PFSK-1 (cell line): Measurements from ENCODE around the gene HLCS.

ENCODE experiments used
- POLR2AphosphoS5 ChIP-seq: IDR thresholded peaks from 2 replicates; pipeline ENCODE4 v1.6.1; 2012; ENCODE audit warnings: low read depth, mild to moderate bottlenecking, control low read depth, low read length, moderate library complexity
- SIN3A ChIP-seq: IDR thresholded peaks from 2 replicates; pipeline ENCODE4 v1.6.1; 2012; ENCODE audit warnings: mild to moderate bottlenecking, low read length, moderate library complexity, borderline replicate concordance; ENCODE audit not compliant: insufficient read depth
- TAF1 ChIP-seq: IDR thresholded peaks from 2 replicates; pipeline ENCODE4 v1.6.1; 2012; ENCODE audit warnings: low read length, control low read depth, borderline replicate concordance; ENCODE audit not compliant: insufficient read depth
- TF ChIP-seq, protein P1 (sequence below), 2 experiments: IDR thresholded peaks; 2 replicates each; pipeline versions ENCODE4 v1.6.1 to v1.8.0; 2011 to 2012; ENCODE audit warnings: low read depth in 2 of 2, low read length in 2 of 2, control low read depth in 1 of 2, inconsistent platforms in 1 of 2, mild to moderate bottlenecking in 1 of 2, moderate library complexity in 1 of 2; ENCODE audit not compliant: insufficient read depth in 1 of 2

- TF ChIP-seq POLR2AphosphoS5, result no peak
- TF ChIP-seq TAF1, result no peak
- no peak for TF ChIP-seq SIN3A
- TF ChIP-seq, protein P1, sequence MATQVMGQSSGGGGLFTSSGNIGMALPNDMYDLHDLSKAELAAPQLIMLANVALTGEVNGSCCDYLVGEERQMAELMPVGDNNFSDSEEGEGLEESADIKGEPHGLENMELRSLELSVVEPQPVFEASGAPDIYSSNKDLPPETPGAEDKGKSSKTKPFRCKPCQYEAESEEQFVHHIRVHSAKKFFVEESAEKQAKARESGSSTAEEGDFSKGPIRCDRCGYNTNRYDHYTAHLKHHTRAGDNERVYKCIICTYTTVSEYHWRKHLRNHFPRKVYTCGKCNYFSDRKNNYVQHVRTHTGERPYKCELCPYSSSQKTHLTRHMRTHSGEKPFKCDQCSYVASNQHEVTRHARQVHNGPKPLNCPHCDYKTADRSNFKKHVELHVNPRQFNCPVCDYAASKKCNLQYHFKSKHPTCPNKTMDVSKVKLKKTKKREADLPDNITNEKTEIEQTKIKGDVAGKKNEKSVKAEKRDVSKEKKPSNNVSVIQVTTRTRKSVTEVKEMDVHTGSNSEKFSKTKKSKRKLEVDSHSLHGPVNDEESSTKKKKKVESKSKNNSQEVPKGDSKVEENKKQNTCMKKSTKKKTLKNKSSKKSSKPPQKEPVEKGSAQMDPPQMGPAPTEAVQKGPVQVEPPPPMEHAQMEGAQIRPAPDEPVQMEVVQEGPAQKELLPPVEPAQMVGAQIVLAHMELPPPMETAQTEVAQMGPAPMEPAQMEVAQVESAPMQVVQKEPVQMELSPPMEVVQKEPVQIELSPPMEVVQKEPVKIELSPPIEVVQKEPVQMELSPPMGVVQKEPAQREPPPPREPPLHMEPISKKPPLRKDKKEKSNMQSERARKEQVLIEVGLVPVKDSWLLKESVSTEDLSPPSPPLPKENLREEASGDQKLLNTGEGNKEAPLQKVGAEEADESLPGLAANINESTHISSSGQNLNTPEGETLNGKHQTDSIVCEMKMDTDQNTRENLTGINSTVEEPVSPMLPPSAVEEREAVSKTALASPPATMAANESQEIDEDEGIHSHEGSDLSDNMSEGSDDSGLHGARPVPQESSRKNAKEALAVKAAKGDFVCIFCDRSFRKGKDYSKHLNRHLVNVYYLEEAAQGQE (IDR thresholded peaks at IDR 0.05; ENCODE audit: insufficient read depth in 1 of 2, low read depth in 2 of 2, low read length in 2 of 2), result no peak
These were observed 51.3 kb downstream of the HLCS start for GRCh38 chr21:36915014-36915695.
